DOHH2 (cell line): Measurements from ENCODE around the gene WNT3.

ENCODE experiments used
- CTCF ChIP-seq: fragments of 200-600 bp; sonication (generic); IDR thresholded peaks from one replicate; pipeline ENCODE4 v1.5.1; 2014; ENCODE audit warnings: antibody characterized with exemption, mild to moderate bottlenecking, low read depth, low read length; ENCODE audit not compliant: poor library complexity, severe bottlenecking
- EZH2phosphoT487 ChIP-seq: fragments of 200-600 bp; sonication (generic); IDR thresholded peaks from 2 replicates; pipeline ENCODE4 v1.6.1; 2017; ENCODE audit warnings: borderline replicate concordance, mild to moderate bottlenecking, antibody characterized with exemption, low read length, moderate library complexity, mixed read lengths

GRCh38 chr17:46722662-46723285 lies 95.7 kb downstream of the WNT3 start:
- no peak for TF ChIP-seq CTCF
- TF ChIP-seq EZH2phosphoT487, result no peak
